ENCODE data around the gene CHMP4A. TPM values are rescaled to one million over a fixed set of nuclear protein-coding genes. Genes with fewer than 3 reads are reported as not detected.

Gene CHMP4A
- total and polyA plus RNA-seq, 9 of the 15 experiments (the other 6 are each of a cell fraction or from before 2014, with no cell fraction given) = 28.8 to 104 (median 52.7) TPM

- in situ Hi-C loops (cut with MboI) (no loop called here), intact Hi-C loops (cut with micrococcal nuclease) (no loop called here)
- Histone ChIP-seq H3K4me3 (no peak overlapping the region), H3K4me2 (ENCODE audit: insufficient read depth, low read length) (no peak overlapping the region), H3K79me2 (ENCODE audit: control insufficient read depth, insufficient read depth, low read length) (peaks cover 24% of the 10 kb centered on the region), H3K4me1 (replicated peaks in 1 of 2; ENCODE audit: control insufficient read depth in 2 of 2, insufficient read depth in 2 of 2, low read length in 2 of 2) (peaks cover 12 to 19% of the 10 kb centered on the region in 2 experiments), H3K9me1 (ENCODE audit: control insufficient read depth, insufficient read depth, low read length) (no peaks in the 10 kb centered on the region), H2AFZ (ENCODE audit: low read depth, low read length) (no peak overlapping the region), H3K27ac (ENCODE audit: extremely low read depth, low read depth, low read length) (no peak overlapping the region), H3K36me3 (ENCODE audit: control insufficient read depth, insufficient read depth, low read length) (peaks cover 66% of the 10 kb centered on the region), H3K9ac (ENCODE audit: insufficient read depth in 1 of 2, low read depth in 2 of 2, low read length in 2 of 2) (no peak overlapping the region), H4K20me1 (replicated peaks; ENCODE audit: control insufficient read depth, insufficient read depth, low read length) (no peaks in the 10 kb centered on the region; the same call in 1 of the 2 replicates), H3K27me3 (ENCODE audit: control insufficient read depth in 2 of 2, insufficient read depth in 2 of 2, low read length in 2 of 2) (no peaks in the 10 kb centered on the region), H3K9me3 (replicated peaks; ENCODE audit: control insufficient read depth, insufficient read depth, low read depth, low read length) (no peaks in the 10 kb centered on the region)
- ATAC-seq (no peak), DNase-seq (ENCODE audit: extremely low read depth in 1 of 4, low spot score in 3 of 4) (no peak), FAIRE-seq (no peak)
- ChIA-PET POLR2A (no interaction called here), CTCF (ENCODE audit: low intra/inter-chr PET ratio) (no interaction called here)
- BruUV-seq (replicated peaks) = no TSS peak
- 95% methylated on average over 2 of the region's 2 CpGs for WGBS (ENCODE audit: insufficient coverage, low coverage, missing lambda C conversion rate)
- TF ChIP-seq ZNF76 (CRISPR knock-in tag; IDR thresholded peaks at IDR 0.05; ENCODE audit: borderline replicate concordance) (no peak), KLF16 (IDR thresholded peaks at IDR 0.05) (no peak), MITF (IDR thresholded peaks at IDR 0.05) (no peak), ZNF79 (CRISPR knock-in tag; IDR thresholded peaks at IDR 0.05; ENCODE audit: low read depth) (no peak), ZNF232 (CRISPR knock-in tag; IDR thresholded peaks at IDR 0.05) (no peak), BRF2 (IDR thresholded peaks at IDR 0.05; ENCODE audit: borderline replicate concordance, insufficient read depth, insufficient read length) (no peak), E2F4 (CRISPR knock-in tag; IDR thresholded peaks at IDR 0.05; ENCODE audit: low read depth) (no peak), FOXA3 (CRISPR knock-in tag; conservative IDR thresholded peaks at IDR 0.05 in 1 of 2, IDR thresholded peaks at IDR 0.05 in 1 of 2) (no peak), ZNF512 (tag; IDR thresholded peaks at IDR 0.05) (no peak), CHD4 (IDR thresholded peaks at IDR 0.05; ENCODE audit: insufficient read depth, insufficient replicate concordance, low read depth, low read length, poor library complexity, severe bottlenecking) (no peak), ZNF589 (CRISPR knock-in tag; IDR thresholded peaks at IDR 0.05; ENCODE audit: low read depth) (no peak), POLR2A (conservative IDR thresholded peaks at IDR 0.05) (no peak), AFF1 (IDR thresholded peaks at IDR 0.05; ENCODE audit: low read depth in 1 of 2, partially characterized antibody in 2 of 2) (no peak)
These were observed 24.2 kb upstream of the CHMP4A start for GRCh38 chr14:24237463-24237955.

Data from K562 (cell line).